Testis (tissue), 3 donors: ENCODE results near the gene GLI3. TPM values are rescaled to one million over a fixed set of nuclear protein-coding genes. Genes with fewer than 3 reads are reported as not detected.
A peak's percentile ranks its signal among the peaks of the same experiment; 100 is the strongest.

ENCODE experiments used
- DNase-seq: peaks from one replicate; pipeline ENCODE4 v3.0.0-alpha.2; 2019
- H3K27ac ChIP-seq, 2 donors: fragments of 200-600 bp; sonication (generic); one replicate each; pipeline ENCODE4 v1.5.1; 2019
- H3K27me3 ChIP-seq: fragments of 200-600 bp; sonication (generic); one replicate; pipeline ENCODE4 v1.5.1; 2019
- H3K36me3 ChIP-seq: fragments of 200-600 bp; sonication (generic); one replicate; pipeline ENCODE4 v1.5.1; 2017; ENCODE audit warnings: low read depth; ENCODE audit errors: missing control alignments
- H3K4me1 ChIP-seq: fragments of 200-600 bp; sonication (generic); one replicate; pipeline ENCODE4 v1.5.1; 2019
- H3K4me3 ChIP-seq, 2 donors: fragments of 200-600 bp; sonication (generic); one replicate each; pipeline ENCODE4 v1.5.1; 2017 to 2019
- H3K9me3 ChIP-seq: fragments of 200-600 bp; sonication (generic); one replicate; pipeline ENCODE4 v1.5.1; 2017
- POLR2A ChIP-seq: fragments of 450-650 bp; IDR thresholded peaks from one replicate; pipeline ENCODE4 v1.6.1; 2017; ENCODE audit warnings: antibody characterized with exemption, mild to moderate bottlenecking, moderate library complexity
- WGBS, 2 donors: methylation state at CpG; one replicate each; pipeline ENCODE4 v1.1.5; 2018; 5-methylcytosine and 5-hydroxymethylcytosine counted together
- intact Hi-C: fragments of 100-400 bp; cut with DNase I; formaldehyde crosslinking; loops from one replicate; pipeline ENCODE4 v1.15.1; 2023; ENCODE audit warnings: low total_unique reads
- polyA plus RNA-seq: library from polyadenylated mRNA; stranded (reverse); fragments of 350-450 nt; fragmentation: Illumina TruSeq; extraction: RNeasy Lipid Tissue Mini Kit (QIAGEN cat#74804); gene quantifications from one replicate; pipeline ENCODE4 v1.2.3, GENCODE V29; 2014; ENCODE audit warnings: low read depth, low replicate concordance; ENCODE audit not compliant: insufficient read depth
- total RNA-seq, 2 donors: library from RNA; depleted of rRNA; stranded (reverse); fragments of >200 nt; gene quantifications; one replicate each; pipeline ENCODE4 v1.2.3, GENCODE V29; 2016
- TF ChIP-seq, protein P1 (sequence below), 3 experiments: fragments of 450-650 bp in 2 of 3; fragments of 200-600 bp in 1 of 3; sonication (generic) in 1 of 3; IDR thresholded peaks; one replicate each; pipeline ENCODE4 v1.5.1; 2016 to 2019; ENCODE audit warnings: antibody characterized with exemption in 3 of 3, mild to moderate bottlenecking in 2 of 3, moderate library complexity in 1 of 3

GLI3 gene
- total and polyA plus RNA-seq, 3 donors from 2014 or later = 3.8 to 7.3 (median 5.0) TPM

GRCh38 chr7:42152329-42153205, 84.4 kb downstream of the GLI3 start:
- Histone ChIP-seq H3K36me3 (no peaks in the 10 kb centered on the region), H3K27me3 (no peaks in the 10 kb centered on the region), H3K4me3 (no peak overlapping the region), H3K9me3 (no peaks in the 10 kb centered on the region), H3K4me1 (no peaks in the 10 kb centered on the region), H3K27ac (no peak overlapping the region)
- TF ChIP-seq, protein P1, sequence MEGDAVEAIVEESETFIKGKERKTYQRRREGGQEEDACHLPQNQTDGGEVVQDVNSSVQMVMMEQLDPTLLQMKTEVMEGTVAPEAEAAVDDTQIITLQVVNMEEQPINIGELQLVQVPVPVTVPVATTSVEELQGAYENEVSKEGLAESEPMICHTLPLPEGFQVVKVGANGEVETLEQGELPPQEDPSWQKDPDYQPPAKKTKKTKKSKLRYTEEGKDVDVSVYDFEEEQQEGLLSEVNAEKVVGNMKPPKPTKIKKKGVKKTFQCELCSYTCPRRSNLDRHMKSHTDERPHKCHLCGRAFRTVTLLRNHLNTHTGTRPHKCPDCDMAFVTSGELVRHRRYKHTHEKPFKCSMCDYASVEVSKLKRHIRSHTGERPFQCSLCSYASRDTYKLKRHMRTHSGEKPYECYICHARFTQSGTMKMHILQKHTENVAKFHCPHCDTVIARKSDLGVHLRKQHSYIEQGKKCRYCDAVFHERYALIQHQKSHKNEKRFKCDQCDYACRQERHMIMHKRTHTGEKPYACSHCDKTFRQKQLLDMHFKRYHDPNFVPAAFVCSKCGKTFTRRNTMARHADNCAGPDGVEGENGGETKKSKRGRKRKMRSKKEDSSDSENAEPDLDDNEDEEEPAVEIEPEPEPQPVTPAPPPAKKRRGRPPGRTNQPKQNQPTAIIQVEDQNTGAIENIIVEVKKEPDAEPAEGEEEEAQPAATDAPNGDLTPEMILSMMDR (IDR thresholded peaks at IDR 0.05) = no peak
- TF ChIP-seq POLR2A = no peak
- 67 to 73% methylated on average over 11 of the region's 11 CpGs for WGBS, 2 donors
- no peak for DNase-seq
- intact Hi-C loops = no loop called here

DNA sequence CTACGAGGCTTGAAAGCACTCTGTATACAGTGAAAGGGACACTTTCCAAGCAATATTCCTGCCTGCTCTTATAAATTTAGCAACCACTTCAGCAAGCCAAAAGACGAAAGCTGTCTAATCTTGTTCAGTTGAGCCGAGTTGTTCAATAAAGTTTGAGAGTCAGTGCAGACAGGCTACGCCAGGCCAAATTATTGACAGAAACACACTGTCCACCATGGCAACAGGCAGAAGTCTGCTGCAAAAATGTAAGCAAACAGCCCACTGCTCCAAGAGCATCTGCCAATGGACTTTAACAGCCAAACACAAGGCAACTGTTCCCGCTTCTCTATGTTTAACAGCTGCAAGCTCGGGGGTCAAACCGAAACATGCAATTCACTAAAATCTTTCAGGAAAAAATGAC, 85.7 kb downstream of the GLI3 start:
- 57 to 72% methylated on average over 7 of the region's 7 CpGs for WGBS, 2 donors
- no peaks in the 10 kb centered on the region for H3K9me3 ChIP-seq
- no peak overlapping the region for H3K4me3 ChIP-seq
- no peaks in the 10 kb centered on the region for H3K27me3 ChIP-seq
- no peaks in the 10 kb centered on the region for H3K36me3 ChIP-seq
- DNase-seq = peak; percentile 29
- TF ChIP-seq, protein P1 (IDR thresholded peaks at IDR 0.05) = no peak
- TF ChIP-seq POLR2A = no peak
- no peaks in the 10 kb centered on the region for H3K4me1 ChIP-seq
- H3K27ac ChIP-seq = no peak overlapping the region
- intact Hi-C loops = no loop called here

DNA sequence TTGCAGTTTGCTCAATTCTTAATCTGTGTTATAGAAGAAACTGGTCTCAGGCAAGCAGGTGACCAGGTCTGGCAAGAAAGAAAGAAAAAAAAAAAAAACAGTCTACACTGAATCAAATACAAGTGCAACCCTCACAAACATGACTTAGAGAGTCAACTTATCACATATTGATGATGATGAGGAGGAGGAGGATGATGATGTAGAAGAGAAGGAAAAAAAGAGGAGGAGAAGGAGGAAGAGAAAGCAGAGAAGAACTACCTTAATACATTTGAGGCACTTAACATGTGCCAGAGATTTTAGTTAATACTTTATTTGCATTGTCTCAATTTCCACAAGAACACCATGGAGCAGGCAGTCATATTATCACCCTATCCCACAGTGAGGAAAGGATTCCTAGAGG, 91.5 kb downstream of the GLI3 start:
- Histone ChIP-seq H3K36me3 (no peaks in the 10 kb centered on the region), H3K27ac (no peak overlapping the region), H3K4me3 (no peak overlapping the region), H3K4me1 (no peaks in the 10 kb centered on the region), H3K27me3 (no peaks in the 10 kb centered on the region), H3K9me3 (no peaks in the 10 kb centered on the region)
- DNase-seq = no peak
- intact Hi-C loops = no loop called here
- TF ChIP-seq, protein P1 (IDR thresholded peaks at IDR 0.05) = no peak

- intact Hi-C loops = no loop called here
- no peak overlapping the region for H3K4me3 ChIP-seq
- no peaks in the 10 kb centered on the region for H3K9me3 ChIP-seq
- no peak for DNase-seq
- TF ChIP-seq, protein P1 (IDR thresholded peaks at IDR 0.05) = no peak
- no peak for TF ChIP-seq POLR2A
- H3K4me1 ChIP-seq = no peaks in the 10 kb centered on the region
- no peak overlapping the region for H3K27ac ChIP-seq
- H3K36me3 ChIP-seq = no peaks in the 10 kb centered on the region
- WGBS, 2 donors = 69 to 71% methylated on average over 4 of the region's 4 CpGs
- no peaks in the 10 kb centered on the region for H3K27me3 ChIP-seq
Measured at GRCh38 chr7:42144604-42145003, 92.4 kb downstream of the GLI3 start.
